HAP-1 (cell line): ENCODE measurements around the gene RHBDD1.

Source experiments
- DNase-seq, 2 experiments: peaks; one replicate each; pipeline ENCODE4 v3.0.0-alpha.2; 2016 to 2020; ENCODE audit warnings: low spot score in 2 of 2
- H3K27me3 ChIP-seq: fragments of 250-450 bp; sonication (Bioruptor Pico); 2 replicates; pipeline ENCODE4 v1.5.1; 2020; ENCODE audit warnings: low read depth, mild to moderate bottlenecking, moderate library complexity
- H3K36me3 ChIP-seq: fragments of 250-450 bp; sonication (Bioruptor Pico); replicated peaks from 2 replicates; pipeline ENCODE4 v1.5.1; 2020; ENCODE audit warnings: mild to moderate bottlenecking
- H3K4me1 ChIP-seq: fragments of 250-450 bp; sonication (Bioruptor Pico); 2 replicates; pipeline ENCODE4 v1.5.1; 2020; ENCODE audit warnings: mild to moderate bottlenecking
- H3K4me3 ChIP-seq: fragments of 250-450 bp; sonication (Bioruptor Pico); 2 replicates; pipeline ENCODE4 v1.5.1; 2020; ENCODE audit warnings: mild to moderate bottlenecking, moderate library complexity
- H3K9me3 ChIP-seq: fragments of 250-450 bp; sonication (Bioruptor Pico); 2 replicates; pipeline ENCODE4 v1.5.1; 2020; ENCODE audit warnings: mild to moderate bottlenecking, moderate library complexity
- in situ Hi-C: fragments of 300-500 bp; cut with MboI; formaldehyde crosslinking; loops from 3 replicates; pipeline ENCODE4 v1.14.3; 2020; ENCODE audit warnings: low sequenced_read_pairs, inconsistent platforms, mixed read lengths

The RHBDD1 gene

DNA sequence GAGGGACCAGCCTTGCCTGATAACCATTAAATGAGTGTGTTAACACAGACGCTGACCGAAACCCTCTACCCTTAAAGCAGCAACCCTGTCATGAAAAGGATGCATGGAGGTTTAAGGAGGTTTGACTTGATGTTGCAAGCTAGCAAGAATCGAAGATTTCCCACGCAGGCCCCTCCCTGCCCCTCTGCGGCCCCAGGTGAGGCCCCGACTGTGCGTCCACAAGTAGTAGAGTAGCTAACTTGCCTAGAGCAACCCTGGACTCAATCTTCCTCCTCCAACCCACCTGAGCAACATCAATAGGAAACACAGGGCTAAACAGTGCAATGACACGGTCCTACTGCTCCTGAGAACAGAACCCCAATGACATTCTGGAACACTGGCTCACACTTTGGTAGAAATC, 178.0 kb downstream of the RHBDD1 start:
- Histone ChIP-seq H3K9me3 (no peaks in the 10 kb centered on the region), H3K27me3 (no peaks in the 10 kb centered on the region), H3K4me3 (no peak overlapping the region), H3K36me3 (no peaks in the 10 kb centered on the region), H3K4me1 (no peaks in the 10 kb centered on the region)
- in situ Hi-C loops: no loop called here
- no peak for DNase-seq

DNA sequence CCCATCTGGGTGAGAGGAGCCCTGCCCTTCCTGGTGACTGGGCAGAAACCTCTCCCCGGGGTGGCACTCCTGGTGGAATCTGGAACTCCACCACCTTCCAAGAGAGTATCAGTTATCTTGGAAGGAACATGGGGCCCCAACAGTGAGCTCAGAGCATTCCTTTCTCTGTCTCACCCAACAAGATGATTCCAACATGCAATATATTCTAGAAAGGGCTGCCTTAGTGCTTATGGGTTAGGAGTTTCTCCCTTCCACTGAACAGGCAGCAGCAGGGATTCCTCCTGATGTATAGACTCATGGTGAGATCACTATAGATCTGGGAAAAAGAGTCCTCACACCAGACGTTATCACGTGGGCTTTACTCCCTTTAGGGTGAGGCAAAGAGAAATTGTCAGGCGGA, 181.0 kb downstream of the RHBDD1 start:
- in situ Hi-C loops: no loop called here
- H3K27me3 ChIP-seq: no peaks in the 10 kb centered on the region
- no peaks in the 10 kb centered on the region for H3K9me3 ChIP-seq
- no peak for DNase-seq
- H3K4me1 ChIP-seq: no peaks in the 10 kb centered on the region
- no peak overlapping the region for H3K4me3 ChIP-seq
- H3K36me3 ChIP-seq: no peaks in the 10 kb centered on the region

GRCh38 chr2:227020416-227020815, 184.6 kb downstream of the RHBDD1 start:
- in situ Hi-C loops: no loop called here
- no peak for DNase-seq
- Histone ChIP-seq H3K4me1 (no peaks in the 10 kb centered on the region), H3K4me3 (no peak overlapping the region), H3K27me3 (no peaks in the 10 kb centered on the region), H3K36me3 (no peaks in the 10 kb centered on the region), H3K9me3 (no peaks in the 10 kb centered on the region)

GRCh38 chr2:227022608-227023007, 186.8 kb downstream of the RHBDD1 start:
- no peak for DNase-seq
- H3K36me3 ChIP-seq: no peaks in the 10 kb centered on the region
- H3K9me3 ChIP-seq: no peaks in the 10 kb centered on the region
- no peak overlapping the region for H3K4me3 ChIP-seq
- H3K4me1 ChIP-seq: no peaks in the 10 kb centered on the region
- H3K27me3 ChIP-seq: no peaks in the 10 kb centered on the region
- in situ Hi-C loops: no loop called here

DNA sequence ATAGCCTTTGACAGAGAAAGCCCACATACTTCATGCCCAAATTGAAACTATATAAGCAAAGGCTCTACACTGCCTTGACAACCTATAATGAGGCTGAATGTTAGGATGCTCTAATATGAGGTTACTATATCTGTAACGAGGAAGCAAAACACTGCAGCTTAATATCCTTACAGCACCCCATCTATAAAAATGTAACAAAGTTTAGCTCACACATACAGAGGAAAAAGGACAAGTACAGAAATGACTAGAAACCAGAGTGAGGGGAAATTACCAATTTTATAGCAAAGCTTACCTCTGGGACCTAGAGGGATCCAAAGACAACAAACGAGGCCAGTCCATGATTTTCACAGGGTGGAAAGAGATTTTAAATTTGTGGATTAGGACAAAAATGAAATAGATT, 189.7 kb downstream of the RHBDD1 start:
- Histone ChIP-seq H3K4me3 (no peak overlapping the region), H3K36me3 (no peaks in the 10 kb centered on the region; the same call in 1 of the 2 replicates), H3K9me3 (no peaks in the 10 kb centered on the region), H3K4me1 (no peaks in the 10 kb centered on the region), H3K27me3 (no peaks in the 10 kb centered on the region)
- no peak for DNase-seq
- in situ Hi-C loops: no loop called here

GRCh38 chr2:227029426-227030105, 193.7 kb downstream of the RHBDD1 start:
- Histone ChIP-seq H3K4me1 (no peaks in the 10 kb centered on the region), H3K27me3 (no peaks in the 10 kb centered on the region), H3K9me3 (no peaks in the 10 kb centered on the region), H3K36me3 (no peaks in the 10 kb centered on the region; the same call in 1 of the 2 replicates), H3K4me3 (no peak overlapping the region)
- no peak for DNase-seq
- in situ Hi-C loops: no loop called here

GRCh38 chr2:227030789-227031188, 194.9 kb downstream of the RHBDD1 start:
- in situ Hi-C loops: no loop called here
- no peak overlapping the region for H3K4me3 ChIP-seq
- H3K4me1 ChIP-seq: no peaks in the 10 kb centered on the region
- DNase-seq: no peak
- no peaks in the 10 kb centered on the region; the same call in 1 of the 2 replicates for H3K36me3 ChIP-seq
- no peaks in the 10 kb centered on the region for H3K27me3 ChIP-seq
- no peaks in the 10 kb centered on the region for H3K9me3 ChIP-seq

- Histone ChIP-seq H3K9me3 (no peaks in the 10 kb centered on the region), H3K27me3 (no peaks in the 10 kb centered on the region), H3K4me1 (no peaks in the 10 kb centered on the region), H3K36me3 (no peaks in the 10 kb centered on the region; the same call in 1 of the 2 replicates), H3K4me3 (no peak overlapping the region)
- DNase-seq: no peak
- in situ Hi-C loops: no loop called here
Observed at GRCh38 chr2:227031379-227031778, 195.5 kb downstream of the RHBDD1 start.

DNA sequence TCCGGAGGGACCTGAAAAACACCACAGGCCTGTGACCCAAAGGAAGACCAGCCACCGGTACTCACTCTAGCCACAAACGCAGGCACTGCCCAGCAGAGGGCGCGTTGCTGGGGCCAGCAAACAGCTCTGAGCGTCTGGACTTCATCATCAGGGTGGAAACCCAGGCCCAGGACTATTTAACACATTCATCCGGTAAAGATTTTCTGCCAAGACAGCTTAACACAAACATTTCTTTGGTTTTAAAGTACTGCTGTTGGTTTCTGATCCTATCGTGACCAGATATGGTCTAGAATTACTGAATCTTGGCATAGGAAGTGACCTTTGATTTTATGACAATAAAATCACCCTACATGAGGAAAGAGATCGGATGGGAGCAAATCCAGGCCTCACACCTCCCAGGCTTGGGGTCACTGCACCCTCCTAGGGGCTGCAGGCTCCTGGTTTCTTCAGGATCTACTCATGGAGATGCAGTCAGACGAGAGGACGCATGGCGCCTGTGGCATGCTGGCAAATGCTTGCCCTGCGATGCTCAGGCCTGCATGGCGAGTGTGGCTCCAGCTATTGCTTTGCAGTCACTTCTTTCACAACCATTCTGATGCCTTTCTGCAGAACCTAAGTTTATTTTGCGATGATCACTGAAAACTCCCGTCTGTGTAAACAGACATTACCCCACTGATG, 197.8 kb downstream of the RHBDD1 start:
- in situ Hi-C loops: no loop called here
- no peak overlapping the region for H3K4me3 ChIP-seq
- no peaks in the 10 kb centered on the region; the same call in 1 of the 2 replicates for H3K36me3 ChIP-seq
- no peaks in the 10 kb centered on the region for H3K27me3 ChIP-seq
- peak in 1 of 2 experiments; percentile 71 for DNase-seq
- no peaks in the 10 kb centered on the region for H3K4me1 ChIP-seq
- no peaks in the 10 kb centered on the region for H3K9me3 ChIP-seq

DNA sequence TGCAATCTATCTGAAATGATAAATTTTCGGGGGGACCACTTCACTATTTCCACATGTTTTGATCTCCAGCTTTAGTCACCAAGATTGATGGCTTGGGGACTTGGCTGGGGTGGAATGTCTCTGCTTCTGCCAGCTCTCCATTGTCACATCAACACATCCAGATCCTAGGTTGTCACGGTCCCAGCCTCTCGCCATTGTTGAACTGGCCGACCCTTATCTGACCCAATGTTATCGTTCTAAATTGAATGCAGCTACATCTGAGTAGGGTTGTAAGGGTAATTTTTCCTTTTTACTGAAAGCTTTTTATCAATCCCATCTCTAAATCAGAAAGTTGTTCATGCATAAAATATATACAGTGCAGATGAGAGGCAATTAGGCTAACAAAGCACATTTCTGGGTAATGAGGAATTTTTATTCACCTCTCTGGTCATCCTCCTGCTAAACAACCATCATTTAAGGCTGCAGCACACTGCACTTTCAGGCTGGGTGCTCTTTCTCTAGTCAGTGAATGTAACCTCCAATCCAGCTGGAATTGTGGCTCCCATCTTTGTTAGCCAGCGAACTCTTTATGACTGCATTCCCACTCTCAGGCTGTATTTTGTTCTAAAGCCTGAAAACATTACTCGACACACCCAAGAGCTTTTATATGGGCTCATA, 200.0 kb downstream of the RHBDD1 start:
- no peak overlapping the region for H3K4me3 ChIP-seq
- H3K36me3 ChIP-seq: no peaks in the 10 kb centered on the region
- in situ Hi-C loops: no loop called here
- no peaks in the 10 kb centered on the region for H3K9me3 ChIP-seq
- DNase-seq: no peak
- no peaks in the 10 kb centered on the region for H3K27me3 ChIP-seq
- no peaks in the 10 kb centered on the region for H3K4me1 ChIP-seq

GRCh38 chr2:227036527-227036926, 200.7 kb downstream of the RHBDD1 start:
- Histone ChIP-seq H3K27me3 (no peaks in the 10 kb centered on the region), H3K4me3 (no peak overlapping the region)
- in situ Hi-C loops: no loop called here

DNA sequence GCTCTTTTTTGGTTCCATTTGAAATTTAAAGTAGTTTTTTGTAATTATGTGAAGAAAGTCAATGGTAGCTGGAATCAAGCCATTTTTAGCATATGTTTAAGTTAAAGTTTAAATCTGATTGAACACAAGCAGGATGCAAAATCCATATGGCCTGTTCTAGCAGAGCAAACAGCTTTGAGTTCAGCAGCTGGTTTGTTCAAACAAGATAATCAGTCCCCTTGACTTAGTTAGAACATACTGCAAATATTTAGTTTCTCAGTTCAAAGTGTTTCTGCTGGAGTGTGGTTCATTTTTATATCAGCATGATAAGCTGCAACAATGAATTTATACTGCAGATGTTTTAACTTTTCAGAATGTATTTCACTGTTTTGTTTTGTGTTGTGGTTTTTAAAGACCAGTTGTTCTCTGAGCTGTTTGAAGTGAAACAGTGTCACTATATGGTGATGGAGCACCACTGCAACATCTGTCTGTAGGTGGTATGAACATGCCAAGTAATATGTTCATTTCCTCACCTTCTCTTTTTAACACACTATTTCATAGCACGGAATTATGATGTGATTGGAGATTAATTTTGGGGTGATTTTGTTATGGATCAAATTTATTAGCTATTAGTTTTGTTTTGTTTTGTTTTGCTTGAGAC, 202.8 kb downstream of the RHBDD1 start:
- H3K4me1 ChIP-seq: no peaks in the 10 kb centered on the region
- no peak for DNase-seq
- no peak overlapping the region for H3K4me3 ChIP-seq
- no peaks in the 10 kb centered on the region for H3K9me3 ChIP-seq
- in situ Hi-C loops: no loop called here
- no peaks in the 10 kb centered on the region for H3K27me3 ChIP-seq
- no peaks in the 10 kb centered on the region for H3K36me3 ChIP-seq

More at GRCh38 chr2:227036527-227036926, 200.7 kb downstream of the RHBDD1 start:
- Histone ChIP-seq H3K4me1 (no peaks in the 10 kb centered on the region), H3K9me3 (no peaks in the 10 kb centered on the region), H3K36me3 (no peaks in the 10 kb centered on the region)
- no peak for DNase-seq

DNA sequence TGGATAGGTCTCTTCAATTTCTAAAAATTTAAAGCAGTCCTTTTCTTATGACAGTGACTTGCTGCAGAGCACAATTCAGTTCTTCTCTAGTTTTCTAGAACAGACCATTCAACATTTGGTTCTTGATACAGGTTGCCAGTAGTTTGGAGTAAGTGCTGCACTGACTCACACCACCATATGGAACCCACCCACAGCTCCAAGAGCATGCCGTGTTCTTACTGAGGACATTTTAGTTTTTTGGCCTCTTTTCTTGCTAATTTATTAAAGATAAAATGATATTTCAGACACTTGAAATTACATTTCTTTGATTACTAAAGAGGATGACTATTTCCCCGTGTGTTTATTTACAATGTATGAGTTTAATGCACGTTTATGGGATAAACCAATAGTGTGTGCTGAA, 208.1 kb downstream of the RHBDD1 start:
- H3K36me3 ChIP-seq: no peaks in the 10 kb centered on the region
- in situ Hi-C loops: no loop called here
- no peaks in the 10 kb centered on the region for H3K9me3 ChIP-seq
- H3K27me3 ChIP-seq: no peaks in the 10 kb centered on the region
- DNase-seq: no peak
- H3K4me3 ChIP-seq: no peak overlapping the region
- H3K4me1 ChIP-seq: no peaks in the 10 kb centered on the region
